ENCODE data around the gene UQCR10. TPM values are rescaled to one million over a fixed set of nuclear protein-coding genes. Genes with fewer than 3 reads are reported as not detected.
A peak's percentile ranks its signal among the peaks of the same experiment; 100 is the strongest.

Gene UQCR10
- total RNA-seq, 2 donors from 2014 or later = 62.4 to 63.4 TPM

GRCh38 chr22:29801153-29801552, 34.0 kb downstream of the UQCR10 start:
- no peaks in the 10 kb centered on the region for H3K27me3 Mint-ChIP-seq (ENCODE audit: low read depth)
- ATAC-seq (replicated peaks in 1 of 2) (no peak), DNase-seq (no peak)
- no peak overlapping the region for H3K4me3 Mint-ChIP-seq
- no peaks in the 10 kb centered on the region for H3K4me1 Mint-ChIP-seq (ENCODE audit: low read depth)
- no peaks in the 10 kb centered on the region for H3K9me3 Mint-ChIP-seq
- H3K27ac Mint-ChIP-seq = no peak overlapping the region
- peaks cover 5 to 13% of the 10 kb centered on the region in 2 donors for H3K36me3 Mint-ChIP-seq (ENCODE audit: insufficient read depth in 2 of 2)

GRCh38 chr22:29801796-29802195, 34.6 kb downstream of the UQCR10 start:
- H3K9me3 Mint-ChIP-seq = no peaks in the 10 kb centered on the region
- DNase-seq (no peak), ATAC-seq (replicated peaks in 1 of 2) (no peak)
- peaks cover 5 to 10% of the 10 kb centered on the region in 2 donors for H3K36me3 Mint-ChIP-seq (ENCODE audit: insufficient read depth in 2 of 2)
- H3K4me1 Mint-ChIP-seq (ENCODE audit: low read depth) = no peaks in the 10 kb centered on the region
- H3K27ac Mint-ChIP-seq = no peak overlapping the region
- H3K27me3 Mint-ChIP-seq (ENCODE audit: low read depth) = no peaks in the 10 kb centered on the region
- no peak overlapping the region for H3K4me3 Mint-ChIP-seq

- H3K9me3 Mint-ChIP-seq = no peaks in the 10 kb centered on the region
- no peak for ATAC-seq (replicated peaks in 1 of 2)
- H3K36me3 Mint-ChIP-seq (ENCODE audit: insufficient read depth in 2 of 2) = peaks cover 5 to 16% of the 10 kb centered on the region in 2 donors
- no peak overlapping the region for H3K4me3 Mint-ChIP-seq
- no peak overlapping the region for H3K27ac Mint-ChIP-seq
- no peaks in the 10 kb centered on the region for H3K4me1 Mint-ChIP-seq (ENCODE audit: low read depth)
- no peak for DNase-seq
- no peaks in the 10 kb centered on the region for H3K27me3 Mint-ChIP-seq (ENCODE audit: low read depth)
Measured at GRCh38 chr22:29803190-29803589, 36.0 kb downstream of the UQCR10 start.

DNA sequence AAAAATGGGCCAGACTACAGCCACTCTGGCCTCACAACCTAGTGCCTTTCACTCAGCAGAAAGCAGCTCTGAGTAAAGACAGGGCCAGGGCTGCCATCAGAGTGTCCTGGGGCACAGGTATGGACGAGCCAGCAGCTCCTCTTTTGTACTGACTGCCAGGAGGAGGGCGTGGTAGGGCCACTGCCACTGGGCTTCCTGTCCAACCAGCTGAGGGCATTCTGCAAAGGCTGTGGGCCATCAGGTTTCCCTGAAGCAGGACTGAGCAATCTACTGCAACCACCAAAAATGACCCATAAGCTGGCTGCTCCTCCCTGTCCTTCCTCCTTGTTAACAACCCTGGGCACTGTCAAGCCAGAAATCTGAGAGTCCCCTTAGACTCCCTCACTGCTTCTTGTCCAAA, 37.8 kb downstream of the UQCR10 start:
- H3K27me3 Mint-ChIP-seq (ENCODE audit: low read depth) = no peaks in the 10 kb centered on the region
- no peak overlapping the region for H3K27ac Mint-ChIP-seq
- ATAC-seq (replicated peaks in 1 of 2) (no peak), DNase-seq (no peak)
- no peaks in the 10 kb centered on the region for H3K9me3 Mint-ChIP-seq
- no peak overlapping the region for H3K4me3 Mint-ChIP-seq
- H3K4me1 Mint-ChIP-seq (ENCODE audit: low read depth) = no peaks in the 10 kb centered on the region
- H3K36me3 Mint-ChIP-seq (ENCODE audit: insufficient read depth in 2 of 2) = peaks cover 5 to 17% of the 10 kb centered on the region in 2 donors

- DNase-seq (no peak), ATAC-seq (replicated peaks in 1 of 2) (no peak)
- no peak overlapping the region for H3K4me3 Mint-ChIP-seq
- no peaks in the 10 kb centered on the region for H3K4me1 Mint-ChIP-seq (ENCODE audit: low read depth)
- no peak overlapping the region for H3K27ac Mint-ChIP-seq
- H3K27me3 Mint-ChIP-seq (ENCODE audit: low read depth) = no peaks in the 10 kb centered on the region
- peaks cover 5 to 24% of the 10 kb centered on the region in 2 donors for H3K36me3 Mint-ChIP-seq (ENCODE audit: insufficient read depth in 2 of 2)
- H3K9me3 Mint-ChIP-seq = no peaks in the 10 kb centered on the region
Measured at GRCh38 chr22:29806196-29806595, 39.0 kb downstream of the UQCR10 start.

DNA sequence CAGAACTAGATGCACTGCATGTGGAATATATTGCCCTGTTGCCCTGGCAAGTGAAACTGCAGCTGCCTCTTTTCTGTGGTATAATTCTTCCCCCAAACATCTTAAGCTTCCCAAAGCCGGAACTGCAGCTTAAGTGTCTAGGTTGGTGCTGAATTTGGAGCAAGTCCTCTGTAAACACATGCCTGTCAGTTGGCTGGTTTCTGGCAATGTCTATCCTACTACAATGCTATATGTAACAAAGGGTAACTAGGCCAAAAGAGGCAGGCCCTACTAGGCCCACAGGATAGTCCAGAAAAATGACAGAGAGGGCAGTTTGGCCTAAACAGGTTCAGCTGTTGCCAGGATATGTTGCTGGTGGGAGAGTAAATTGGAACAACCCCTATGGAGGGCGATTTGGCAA, 43.0 kb downstream of the UQCR10 start:
- no peaks in the 10 kb centered on the region for H3K9me3 Mint-ChIP-seq
- no peaks in the 10 kb centered on the region for H3K27me3 Mint-ChIP-seq (ENCODE audit: low read depth)
- ATAC-seq (replicated peaks in 1 of 2) (no peak), DNase-seq (no peak)
- peaks cover 8 to 37% of the 10 kb centered on the region in 2 donors for H3K36me3 Mint-ChIP-seq (ENCODE audit: insufficient read depth in 2 of 2)
- H3K27ac Mint-ChIP-seq = no peak overlapping the region
- H3K4me1 Mint-ChIP-seq (ENCODE audit: low read depth) = no peaks in the 10 kb centered on the region
- H3K4me3 Mint-ChIP-seq = no peak overlapping the region

DNA sequence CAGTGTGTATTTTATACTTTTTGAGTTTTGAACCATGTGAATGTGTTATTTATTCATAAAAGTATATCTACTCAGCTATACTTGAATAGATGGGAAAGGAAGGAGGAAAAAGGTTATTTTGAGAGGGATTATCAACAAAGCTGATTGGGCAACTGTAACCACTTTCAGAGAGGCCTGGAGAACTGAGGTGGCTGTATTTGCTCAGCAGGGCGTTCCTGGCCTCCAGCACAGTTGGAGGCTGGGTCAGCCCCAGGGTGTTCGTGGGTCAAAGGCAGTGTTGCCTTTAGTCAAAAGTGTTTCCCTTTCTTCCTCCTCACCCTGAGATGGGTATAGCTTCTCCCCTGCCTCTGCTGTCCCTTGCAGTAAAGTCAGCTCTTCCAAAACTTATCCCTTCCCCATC, 44.2 kb downstream of the UQCR10 start:
- no peaks in the 10 kb centered on the region for H3K27me3 Mint-ChIP-seq (ENCODE audit: low read depth)
- no peaks in the 10 kb centered on the region for H3K9me3 Mint-ChIP-seq
- H3K4me1 Mint-ChIP-seq (ENCODE audit: low read depth) = no peaks in the 10 kb centered on the region
- DNase-seq (no peak), ATAC-seq (replicated peaks in 1 of 2) (no peak)
- no peak overlapping the region for H3K4me3 Mint-ChIP-seq
- peaks cover 3 to 32% of the 10 kb centered on the region in 2 donors for H3K36me3 Mint-ChIP-seq (ENCODE audit: insufficient read depth in 2 of 2)
- peak overlapping the region; percentile 64 for H3K27ac Mint-ChIP-seq

DNA sequence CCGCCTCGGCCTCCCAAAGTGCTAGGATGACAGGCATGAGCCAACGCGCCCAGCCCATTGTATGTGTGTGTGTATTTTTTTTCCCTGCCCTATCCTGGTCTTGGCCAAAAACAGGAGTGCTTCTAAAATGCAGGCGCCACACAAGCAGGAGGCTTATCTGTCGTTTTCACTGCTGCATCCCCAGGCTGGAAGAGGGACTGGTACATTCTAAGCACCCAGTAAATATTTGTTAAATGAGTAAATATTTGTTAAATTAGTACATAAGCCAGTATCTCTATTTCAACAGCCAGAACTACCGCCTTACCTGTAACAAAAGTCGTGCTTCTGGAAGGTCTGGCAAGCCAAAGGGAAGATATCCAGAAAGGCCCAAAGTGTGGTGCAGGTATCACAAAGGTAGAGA, 46.0 kb downstream of the UQCR10 start:
- DNase-seq (no peak), ATAC-seq (replicated peaks in 1 of 2) (no peak)
- Mint-ChIP-seq H3K27me3 (ENCODE audit: low read depth) (no peaks in the 10 kb centered on the region), H3K9me3 (no peaks in the 10 kb centered on the region), H3K4me1 (ENCODE audit: low read depth) (no peaks in the 10 kb centered on the region), H3K27ac (no peak overlapping the region), H3K4me3 (no peak overlapping the region), H3K36me3 (ENCODE audit: insufficient read depth in 2 of 2) (peaks cover 3 to 27% of the 10 kb centered on the region in 2 donors)

DNA sequence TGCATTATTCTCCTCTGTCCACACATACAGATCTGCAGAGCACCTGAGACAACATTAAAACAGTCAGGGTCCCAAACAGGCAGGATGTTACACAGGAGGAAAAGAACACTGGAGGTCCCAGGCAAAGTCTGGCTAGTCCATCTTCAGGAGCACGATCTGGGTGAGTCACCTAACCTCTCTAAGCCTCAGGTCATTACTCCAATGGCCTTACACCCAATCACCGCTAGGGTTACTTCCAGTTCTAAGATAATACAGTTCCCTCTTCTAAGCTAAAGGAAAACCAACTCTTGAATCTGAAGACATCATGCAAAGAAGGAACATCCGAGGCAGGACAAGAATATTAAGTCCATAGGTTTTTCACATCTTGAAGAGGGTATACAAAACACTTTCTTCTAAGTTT, 46.4 kb downstream of the UQCR10 start:
- Mint-ChIP-seq H3K36me3 (ENCODE audit: insufficient read depth in 2 of 2) (peaks cover 3 to 25% of the 10 kb centered on the region in 2 donors), H3K4me1 (ENCODE audit: low read depth) (no peaks in the 10 kb centered on the region), H3K9me3 (no peaks in the 10 kb centered on the region), H3K4me3 (no peak overlapping the region), H3K27me3 (ENCODE audit: low read depth) (no peaks in the 10 kb centered on the region), H3K27ac (no peak overlapping the region)
- ATAC-seq (replicated peaks in 1 of 2) = no peak
- no peak for DNase-seq

GRCh38 chr22:29814003-29814402, 46.8 kb downstream of the UQCR10 start:
- no peak for DNase-seq
- Mint-ChIP-seq H3K36me3 (ENCODE audit: insufficient read depth in 2 of 2) (peaks cover 3 to 25% of the 10 kb centered on the region in 2 donors), H3K9me3 (no peaks in the 10 kb centered on the region), H3K4me3 (no peak overlapping the region), H3K27ac (no peak overlapping the region), H3K27me3 (ENCODE audit: low read depth) (no peaks in the 10 kb centered on the region), H3K4me1 (ENCODE audit: low read depth) (no peaks in the 10 kb centered on the region)
- ATAC-seq (replicated peaks in 1 of 2) = no peak

- H3K4me1 Mint-ChIP-seq (ENCODE audit: low read depth) = no peaks in the 10 kb centered on the region
- DNase-seq = no peak
- no peaks in the 10 kb centered on the region for H3K9me3 Mint-ChIP-seq
- peaks cover 7 to 25% of the 10 kb centered on the region in 2 donors for H3K36me3 Mint-ChIP-seq (ENCODE audit: insufficient read depth in 2 of 2)
- H3K27ac Mint-ChIP-seq = no peak overlapping the region
- no peak for ATAC-seq (replicated peaks in 1 of 2)
- H3K27me3 Mint-ChIP-seq (ENCODE audit: low read depth) = no peaks in the 10 kb centered on the region
- no peak overlapping the region for H3K4me3 Mint-ChIP-seq
Measured at GRCh38 chr22:29815580-29815979, 48.4 kb downstream of the UQCR10 start.

- H3K27ac Mint-ChIP-seq = no peak overlapping the region
- H3K27me3 Mint-ChIP-seq (ENCODE audit: low read depth) = no peaks in the 10 kb centered on the region
- ATAC-seq (replicated peaks in 1 of 2) (no peak), DNase-seq (no peak)
- H3K9me3 Mint-ChIP-seq = no peaks in the 10 kb centered on the region
- peaks cover 7 to 24% of the 10 kb centered on the region in 2 donors for H3K36me3 Mint-ChIP-seq (ENCODE audit: insufficient read depth in 2 of 2)
- no peak overlapping the region for H3K4me3 Mint-ChIP-seq
- peaks cover 5% of the 10 kb centered on the region for H3K4me1 Mint-ChIP-seq (ENCODE audit: low read depth)
Measured at GRCh38 chr22:29816128-29816527, 49.0 kb downstream of the UQCR10 start.

- Mint-ChIP-seq H3K36me3 (ENCODE audit: insufficient read depth in 2 of 2) (peaks cover 8 to 21% of the 10 kb centered on the region in 2 donors), H3K4me3 (no peak overlapping the region), H3K9me3 (no peaks in the 10 kb centered on the region), H3K4me1 (ENCODE audit: low read depth) (peaks cover 9% of the 10 kb centered on the region), H3K27me3 (ENCODE audit: low read depth) (no peaks in the 10 kb centered on the region), H3K27ac (no peak overlapping the region)
- ATAC-seq (replicated peaks in 1 of 2) (no peak), DNase-seq (no peak)
Measured at GRCh38 chr22:29816539-29816938, 49.4 kb downstream of the UQCR10 start.

GRCh38 chr22:29816980-29817379, 49.8 kb downstream of the UQCR10 start:
- peaks cover 13% of the 10 kb centered on the region for H3K4me1 Mint-ChIP-seq (ENCODE audit: low read depth)
- DNase-seq (no peak), ATAC-seq (replicated peaks in 1 of 2) (no peak)
- peaks cover 9 to 19% of the 10 kb centered on the region in 2 donors for H3K36me3 Mint-ChIP-seq (ENCODE audit: insufficient read depth in 2 of 2)
- H3K27ac Mint-ChIP-seq = no peak overlapping the region
- H3K9me3 Mint-ChIP-seq = no peaks in the 10 kb centered on the region
- no peak overlapping the region for H3K4me3 Mint-ChIP-seq
- H3K27me3 Mint-ChIP-seq (ENCODE audit: low read depth) = no peaks in the 10 kb centered on the region
